ENCODE results near the gene CDH4. TPM values are rescaled to one million over a fixed set of nuclear protein-coding genes. Genes with fewer than 3 reads are reported as not detected.

Gene CDH4
- polyA plus RNA-seq, 4 donors, result 0.09 to 4.1 (median 0.25) TPM

DNA sequence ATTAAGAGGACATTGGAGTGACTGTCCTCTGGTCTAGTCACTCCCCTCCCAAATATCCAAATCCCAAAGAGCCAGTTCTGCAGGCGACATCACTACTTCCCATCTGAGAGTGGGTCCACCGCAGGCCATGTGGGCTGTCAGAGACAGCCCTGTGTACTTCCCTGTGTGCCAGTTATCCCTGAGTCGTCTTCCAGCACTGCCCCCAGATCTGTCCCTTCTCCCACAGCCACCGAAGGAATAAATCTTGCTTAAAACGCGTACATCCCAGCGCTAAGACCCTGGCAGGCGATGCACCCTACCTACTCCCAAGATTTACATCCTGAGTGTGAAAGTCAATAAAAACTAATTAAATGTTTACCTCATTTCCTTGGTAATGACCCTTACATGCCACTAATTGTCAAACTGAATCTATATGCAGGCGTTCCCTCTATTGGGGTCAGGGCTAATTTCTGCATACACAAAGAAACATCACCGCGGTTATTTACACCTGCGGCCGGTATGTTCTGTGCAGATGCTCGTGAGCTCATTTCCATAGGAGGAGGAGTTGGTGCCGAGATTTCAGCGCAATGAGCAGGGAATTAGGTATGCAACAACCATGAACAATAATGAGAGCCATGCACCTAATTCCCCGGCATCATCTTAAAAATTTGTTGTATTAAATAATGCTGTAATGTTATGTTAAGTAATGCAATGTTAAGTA, 31.3 kb upstream of the CDH4 start:
- Histone ChIP-seq H3K9me3 (ENCODE audit: control insufficient read depth in 2 of 2, insufficient read depth in 1 of 2, low read depth in 1 of 2, low read length in 1 of 2) (peaks cover 0 to 2% of the 10 kb centered on the region in 2 donors), H3K27ac (ENCODE audit: low read depth in 1 of 3, low read length in 2 of 3) (no peak overlapping the region), H3K4me3 (ENCODE audit: low read depth in 1 of 3, low read length in 3 of 3) (no peak overlapping the region), H3K27me3 (ENCODE audit: control insufficient read depth in 3 of 3, insufficient read depth in 3 of 3, low read length in 3 of 3) (no peaks in the 10 kb centered on the region), H3K36me3 (ENCODE audit: control insufficient read depth in 3 of 3, insufficient read depth in 2 of 3, low read depth in 1 of 3, low read length in 3 of 3) (no peaks in the 10 kb centered on the region), H3K4me1 (ENCODE audit: control insufficient read depth in 3 of 3, insufficient read depth in 2 of 3, low read depth in 1 of 3, low read length in 2 of 3) (no peaks in the 10 kb centered on the region)
- FAIRE-seq (no peak), DNase-seq (no peak)
- WGBS, 3 donors, result 81 to 85% (median 83%) methylated on average over 17 of the region's 17 CpGs

DNA sequence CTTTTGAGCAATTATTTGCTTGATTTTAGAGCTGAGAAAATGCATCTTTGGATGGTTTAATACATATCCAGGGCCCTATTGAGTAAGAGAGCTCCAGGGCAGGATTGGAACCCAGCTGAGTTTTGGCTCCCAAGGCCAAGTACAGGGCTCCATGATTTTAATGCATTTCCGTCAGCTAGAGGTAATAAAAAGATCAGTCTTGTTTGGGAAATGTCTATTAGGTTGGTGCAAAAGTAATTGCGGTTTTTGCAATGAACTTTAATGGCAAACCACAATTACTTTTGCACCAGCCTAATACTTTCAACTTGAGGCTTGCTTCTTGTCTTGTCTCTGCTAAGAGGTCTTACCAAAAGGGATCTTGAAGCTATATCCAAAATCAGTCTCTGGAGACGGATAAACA, 29.4 kb upstream of the CDH4 start:
- peaks cover 0 to 2% of the 10 kb centered on the region in 2 donors for H3K9me3 ChIP-seq (ENCODE audit: control insufficient read depth in 2 of 2, insufficient read depth in 1 of 2, low read depth in 1 of 2, low read length in 1 of 2)
- H3K4me1 ChIP-seq (ENCODE audit: control insufficient read depth in 3 of 3, insufficient read depth in 2 of 3, low read depth in 1 of 3, low read length in 2 of 3), result no peaks in the 10 kb centered on the region
- H3K4me3 ChIP-seq (ENCODE audit: low read depth in 1 of 3, low read length in 3 of 3), result no peak overlapping the region
- no peaks in the 10 kb centered on the region for H3K36me3 ChIP-seq (ENCODE audit: control insufficient read depth in 3 of 3, insufficient read depth in 2 of 3, low read depth in 1 of 3, low read length in 3 of 3)
- 65 to 78% (median 68%) methylated on average over 3 of the region's 3 CpGs for WGBS, 3 donors
- DNase-seq (no peak), FAIRE-seq (no peak)
- no peaks in the 10 kb centered on the region for H3K27me3 ChIP-seq (ENCODE audit: control insufficient read depth in 3 of 3, insufficient read depth in 3 of 3, low read length in 3 of 3)
- no peak overlapping the region for H3K27ac ChIP-seq (ENCODE audit: low read depth in 1 of 3, low read length in 2 of 3)

DNA sequence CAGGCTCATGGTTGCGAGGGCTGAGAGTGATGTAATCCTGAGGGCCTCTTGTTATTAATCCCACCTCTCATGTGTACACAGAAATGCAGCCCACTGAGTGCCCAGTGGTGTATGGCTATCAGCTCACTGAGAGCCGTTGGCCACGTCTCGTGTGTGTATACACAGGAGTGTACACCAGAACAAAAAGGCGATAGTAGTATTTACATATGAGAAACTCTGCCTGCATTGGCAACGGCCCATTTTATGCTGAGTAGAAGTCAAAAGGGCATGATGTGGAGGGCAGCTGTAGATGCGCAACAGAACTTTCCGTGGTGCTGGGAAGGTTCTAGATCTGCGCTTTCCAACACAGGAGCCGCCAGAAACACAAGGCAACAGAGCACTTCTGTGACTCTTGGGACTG, 28.9 kb upstream of the CDH4 start:
- Histone ChIP-seq H3K4me3 (ENCODE audit: low read depth in 1 of 3, low read length in 3 of 3) (no peak overlapping the region), H3K27ac (ENCODE audit: low read depth in 1 of 3, low read length in 2 of 3) (no peak overlapping the region), H3K4me1 (ENCODE audit: control insufficient read depth in 3 of 3, insufficient read depth in 2 of 3, low read depth in 1 of 3, low read length in 2 of 3) (no peaks in the 10 kb centered on the region), H3K27me3 (ENCODE audit: control insufficient read depth in 3 of 3, insufficient read depth in 3 of 3, low read length in 3 of 3) (no peaks in the 10 kb centered on the region), H3K9me3 (ENCODE audit: control insufficient read depth in 2 of 2, insufficient read depth in 1 of 2, low read depth in 1 of 2, low read length in 1 of 2) (peaks cover 0 to 2% of the 10 kb centered on the region in 2 donors), H3K36me3 (ENCODE audit: control insufficient read depth in 3 of 3, insufficient read depth in 2 of 3, low read depth in 1 of 3, low read length in 3 of 3) (no peaks in the 10 kb centered on the region)
- 72 to 77% (median 75%) methylated on average over 10 of the region's 10 CpGs for WGBS, 3 donors
- DNase-seq (no peak), FAIRE-seq (no peak)

DNA sequence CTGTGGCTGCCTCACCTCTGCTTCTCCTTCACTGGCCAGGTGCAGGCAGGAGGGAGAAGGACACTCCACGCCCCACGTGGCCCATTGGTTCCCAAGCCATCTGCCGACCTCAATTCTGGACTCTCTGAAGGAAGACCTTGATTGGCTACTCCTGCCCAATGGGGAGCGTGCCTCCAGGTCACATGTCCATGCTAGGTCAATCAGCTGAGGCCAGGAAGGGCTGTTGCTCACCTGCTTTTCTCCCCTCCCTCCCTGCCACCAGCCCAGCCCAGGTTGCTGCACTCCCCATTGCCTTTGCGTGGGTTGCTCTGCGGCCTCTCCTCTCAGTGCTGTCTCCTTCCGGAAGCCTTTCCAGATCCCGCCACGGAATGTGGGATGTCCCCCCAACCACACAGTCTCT, 21.9 kb upstream of the CDH4 start:
- FAIRE-seq (no peak), DNase-seq (no peak)
- Histone ChIP-seq H3K27ac (ENCODE audit: low read depth in 1 of 3, low read length in 2 of 3) (no peak overlapping the region), H3K9me3 (ENCODE audit: control insufficient read depth in 2 of 2, insufficient read depth in 1 of 2, low read depth in 1 of 2, low read length in 1 of 2) (peaks cover 0 to 10% of the 10 kb centered on the region in 2 donors), H3K27me3 (ENCODE audit: control insufficient read depth in 3 of 3, insufficient read depth in 3 of 3, low read length in 3 of 3) (no peaks in the 10 kb centered on the region), H3K36me3 (ENCODE audit: control insufficient read depth in 3 of 3, insufficient read depth in 2 of 3, low read depth in 1 of 3, low read length in 3 of 3) (no peaks in the 10 kb centered on the region), H3K4me1 (ENCODE audit: control insufficient read depth in 3 of 3, insufficient read depth in 2 of 3, low read depth in 1 of 3, low read length in 2 of 3) (no peaks in the 10 kb centered on the region), H3K4me3 (ENCODE audit: low read depth in 1 of 3, low read length in 3 of 3) (no peak overlapping the region)
- WGBS, 3 donors, result 85 to 88% (median 87%) methylated on average over 9 of the region's 9 CpGs

DNA sequence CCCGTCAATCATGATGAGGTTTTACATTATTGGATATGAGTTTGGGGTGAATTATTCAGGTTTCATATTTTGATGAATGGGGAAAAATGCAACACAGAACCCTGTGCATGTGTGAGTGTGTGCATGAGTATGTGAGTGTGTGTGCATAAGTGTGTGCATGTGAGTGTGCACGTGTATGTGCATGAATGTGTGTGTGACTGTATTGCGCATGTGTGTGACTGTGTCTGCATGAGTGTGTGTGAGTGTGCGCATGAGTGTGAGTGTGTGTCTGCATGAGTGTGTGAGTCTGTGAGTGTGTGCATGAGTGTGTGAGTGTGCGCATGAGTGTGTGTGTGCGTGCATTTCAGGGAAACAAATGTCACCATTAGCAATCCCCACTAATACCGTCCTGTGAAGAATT, 18.5 kb upstream of the CDH4 start:
- no peaks in the 10 kb centered on the region for H3K36me3 ChIP-seq (ENCODE audit: control insufficient read depth in 3 of 3, insufficient read depth in 2 of 3, low read depth in 1 of 3, low read length in 3 of 3)
- no peak overlapping the region for H3K27ac ChIP-seq (ENCODE audit: low read depth in 1 of 3, low read length in 2 of 3)
- H3K27me3 ChIP-seq (ENCODE audit: control insufficient read depth in 3 of 3, insufficient read depth in 3 of 3, low read length in 3 of 3), result no peaks in the 10 kb centered on the region
- no peak overlapping the region for H3K4me3 ChIP-seq (ENCODE audit: low read depth in 1 of 3, low read length in 3 of 3)
- H3K4me1 ChIP-seq (ENCODE audit: control insufficient read depth in 3 of 3, insufficient read depth in 2 of 3, low read depth in 1 of 3, low read length in 2 of 3), result no peaks in the 10 kb centered on the region
- FAIRE-seq, result no peak
- 90 to 93% (median 93%) methylated on average over 7 of the region's 7 CpGs for WGBS, 3 donors
- DNase-seq, result no peak
- peaks cover 0 to 10% of the 10 kb centered on the region in 2 donors for H3K9me3 ChIP-seq (ENCODE audit: control insufficient read depth in 2 of 2, insufficient read depth in 1 of 2, low read depth in 1 of 2, low read length in 1 of 2)

DNA sequence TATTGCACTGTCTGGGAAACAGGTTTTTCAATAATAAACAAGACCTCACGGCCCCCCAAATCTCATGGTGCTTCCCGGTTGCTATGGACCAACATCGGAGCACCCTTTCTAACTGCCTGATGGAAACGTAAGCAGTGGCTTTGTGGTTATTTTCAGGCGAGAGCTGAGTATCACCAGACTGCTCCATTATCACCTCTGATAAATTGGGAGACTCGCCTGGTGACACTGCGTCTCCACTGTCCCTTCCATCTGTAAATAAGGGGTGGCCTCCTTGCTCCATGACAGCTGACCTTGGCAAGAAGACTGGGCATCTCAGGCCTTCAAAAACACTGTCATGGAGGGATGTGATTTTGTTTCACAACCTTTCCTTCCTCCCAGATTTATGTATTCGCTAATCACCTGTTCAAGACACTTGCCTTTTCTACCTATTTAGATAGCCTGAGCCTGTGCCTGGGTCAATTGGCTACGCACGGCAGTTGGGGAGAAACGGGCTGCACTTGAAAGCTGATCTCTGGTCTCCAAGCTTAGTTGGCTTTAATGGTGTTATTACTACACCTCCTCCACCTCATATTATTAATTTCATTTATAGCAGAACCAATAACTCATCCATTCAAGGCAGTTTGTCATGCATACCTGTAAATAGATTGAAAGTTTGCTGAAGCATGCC, 17.7 kb upstream of the CDH4 start:
- no peaks in the 10 kb centered on the region for H3K27me3 ChIP-seq (ENCODE audit: control insufficient read depth in 3 of 3, insufficient read depth in 3 of 3, low read length in 3 of 3)
- H3K27ac ChIP-seq (ENCODE audit: low read depth in 1 of 3, low read length in 2 of 3), result no peak overlapping the region
- 69 to 77% (median 72%) methylated on average over 11 of the region's 11 CpGs for WGBS, 3 donors
- H3K4me3 ChIP-seq (ENCODE audit: low read depth in 1 of 3, low read length in 3 of 3), result no peak overlapping the region
- DNase-seq (no peak), FAIRE-seq (no peak)
- peaks cover 0 to 10% of the 10 kb centered on the region in 2 donors for H3K9me3 ChIP-seq (ENCODE audit: control insufficient read depth in 2 of 2, insufficient read depth in 1 of 2, low read depth in 1 of 2, low read length in 1 of 2)
- no peaks in the 10 kb centered on the region for H3K36me3 ChIP-seq (ENCODE audit: control insufficient read depth in 3 of 3, insufficient read depth in 2 of 3, low read depth in 1 of 3, low read length in 3 of 3)
- no peaks in the 10 kb centered on the region for H3K4me1 ChIP-seq (ENCODE audit: control insufficient read depth in 3 of 3, insufficient read depth in 2 of 3, low read depth in 1 of 3, low read length in 2 of 3)

DNA sequence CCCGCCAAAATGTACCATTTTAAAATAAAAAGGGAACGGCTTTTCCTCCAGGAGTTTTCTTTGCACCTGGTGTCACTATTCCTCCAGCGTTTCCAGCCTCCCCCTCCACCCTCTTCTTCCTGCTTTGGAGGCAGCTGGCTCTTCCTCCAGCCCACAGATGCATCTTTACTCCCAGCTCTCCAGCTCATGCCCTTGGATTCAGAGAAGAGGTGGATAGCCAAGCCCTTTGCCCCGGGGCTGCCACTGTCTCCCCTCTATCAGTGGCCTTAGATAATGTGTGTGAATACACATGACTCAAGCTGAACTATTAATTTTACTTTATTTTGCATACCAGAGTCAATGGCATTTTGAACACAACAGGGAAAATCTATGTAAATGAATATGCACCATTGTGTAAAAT, 15.3 kb upstream of the CDH4 start:
- 46 to 61% (median 59%) methylated on average over 4 of the region's 4 CpGs for WGBS, 3 donors
- H3K36me3 ChIP-seq (ENCODE audit: control insufficient read depth in 3 of 3, insufficient read depth in 2 of 3, low read depth in 1 of 3, low read length in 3 of 3), result no peaks in the 10 kb centered on the region
- H3K27me3 ChIP-seq (ENCODE audit: control insufficient read depth in 3 of 3, insufficient read depth in 3 of 3, low read length in 3 of 3), result no peaks in the 10 kb centered on the region
- DNase-seq, result no peak
- no peak for FAIRE-seq
- H3K4me3 ChIP-seq (ENCODE audit: low read depth in 1 of 3, low read length in 3 of 3), result no peak overlapping the region
- H3K4me1 ChIP-seq (ENCODE audit: control insufficient read depth in 3 of 3, insufficient read depth in 2 of 3, low read depth in 1 of 3, low read length in 2 of 3), result no peaks in the 10 kb centered on the region
- H3K27ac ChIP-seq (ENCODE audit: low read depth in 1 of 3, low read length in 2 of 3), result no peak overlapping the region
- H3K9me3 ChIP-seq (ENCODE audit: control insufficient read depth in 2 of 2, insufficient read depth in 1 of 2, low read depth in 1 of 2, low read length in 1 of 2), result peaks cover 0 to 15% of the 10 kb centered on the region in 2 donors

DNA sequence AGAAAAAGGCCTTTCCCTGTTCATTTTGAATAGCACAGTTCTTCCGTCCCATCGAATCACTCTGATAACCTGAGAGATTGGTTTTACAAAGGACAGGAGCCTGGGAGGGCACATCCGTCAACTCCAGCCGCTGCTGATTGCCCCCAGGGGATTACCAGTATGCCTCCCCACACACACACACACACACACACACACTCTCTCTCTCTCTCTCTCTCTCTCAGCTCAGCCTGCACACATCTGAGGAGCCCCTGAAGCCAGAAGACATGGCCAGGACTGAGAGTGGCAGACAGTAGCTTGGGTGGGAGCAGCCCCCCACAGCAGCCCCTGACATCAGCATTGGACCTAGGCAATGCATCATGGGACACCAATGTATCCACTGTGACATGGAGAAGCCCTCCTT, 13.2 kb upstream of the CDH4 start:
- WGBS, 3 donors, result 40 to 48% (median 47%) methylated on average over 4 of the region's 4 CpGs
- peaks cover 0 to 10% of the 10 kb centered on the region in 2 donors for H3K9me3 ChIP-seq (ENCODE audit: control insufficient read depth in 2 of 2, insufficient read depth in 1 of 2, low read depth in 1 of 2, low read length in 1 of 2)
- no peaks in the 10 kb centered on the region for H3K27me3 ChIP-seq (ENCODE audit: control insufficient read depth in 3 of 3, insufficient read depth in 3 of 3, low read length in 3 of 3)
- DNase-seq (no peak), FAIRE-seq (no peak)
- no peak overlapping the region for H3K27ac ChIP-seq (ENCODE audit: low read depth in 1 of 3, low read length in 2 of 3)
- H3K36me3 ChIP-seq (ENCODE audit: control insufficient read depth in 3 of 3, insufficient read depth in 2 of 3, low read depth in 1 of 3, low read length in 3 of 3), result no peaks in the 10 kb centered on the region
- H3K4me3 ChIP-seq (ENCODE audit: low read depth in 1 of 3, low read length in 3 of 3), result no peak overlapping the region
- H3K4me1 ChIP-seq (ENCODE audit: control insufficient read depth in 3 of 3, insufficient read depth in 2 of 3, low read depth in 1 of 3, low read length in 2 of 3), result no peaks in the 10 kb centered on the region
